Type B pancreatic cell (in vitro differentiated cells): ENCODE data around the gene XPO6. TPM values are rescaled to one million over a fixed set of nuclear protein-coding genes. Genes with fewer than 3 reads are reported as not detected.

ENCODE experiments used
- DNase-seq: peaks from one replicate; pipeline ENCODE4 v3.0.0; 2021; ENCODE audit warnings: mixed read lengths; ENCODE audit not compliant: unreplicated experiment; ENCODE audit errors: extremely low spot score
- H3K27ac Mint-ChIP-seq: 2 replicates; pipeline ENCODE4 v1.8.0; 2021; ENCODE audit warnings: mild to moderate bottlenecking, mixed read lengths
- H3K27me3 Mint-ChIP-seq: 2 replicates; pipeline ENCODE4 v1.8.0; 2021; ENCODE audit warnings: mixed read lengths
- H3K36me3 Mint-ChIP-seq: 2 replicates; pipeline ENCODE4 v1.8.0; 2021; ENCODE audit warnings: mixed read lengths
- H3K4me1 Mint-ChIP-seq: one replicate; pipeline ENCODE4 v1.8.0; 2021; ENCODE audit warnings: mixed read lengths; ENCODE audit not compliant: unreplicated experiment
- H3K4me3 Mint-ChIP-seq: 2 replicates; pipeline ENCODE4 v1.8.0; 2021; ENCODE audit warnings: mild to moderate bottlenecking, mixed read lengths
- H3K9me3 Mint-ChIP-seq: 2 replicates; pipeline ENCODE4 v1.8.0; 2021; ENCODE audit warnings: mixed read lengths
- CTCF ChIP-seq: fragments of 200-600 bp; sonication (generic); conservative IDR thresholded peaks from 2 replicates; pipeline ENCODE4 v1.5.0; 2021; ENCODE audit warnings: antibody characterized with exemption, mild to moderate bottlenecking
- total RNA-seq: library from RNA; stranded (reverse); gene quantifications from 2 replicates; pipeline ENCODE4 v1.2.1, GENCODE V29; 2021; ENCODE audit warnings: low replicate concordance

The XPO6 gene
- total RNA-seq, 1 donor from 2014 or later: 111 TPM

GRCh38 chr16:28166394-28167208, 45.2 kb downstream of the XPO6 start:
- Mint-ChIP-seq H3K27ac (no peak overlapping the region), H3K27me3 (no peaks in the 10 kb centered on the region), H3K9me3 (no peaks in the 10 kb centered on the region), H3K36me3 (peaks cover 26% of the 10 kb centered on the region), H3K4me3 (no peak overlapping the region), H3K4me1 (peaks cover 4% of the 10 kb centered on the region)
- no peak for DNase-seq
- no peak for TF ChIP-seq CTCF

- DNase-seq: no peak
- peaks cover 4% of the 10 kb centered on the region for H3K4me1 Mint-ChIP-seq
- no peak for TF ChIP-seq CTCF
- no peaks in the 10 kb centered on the region for H3K9me3 Mint-ChIP-seq
- peaks cover 30% of the 10 kb centered on the region for H3K36me3 Mint-ChIP-seq
- H3K4me3 Mint-ChIP-seq: no peak overlapping the region
- H3K27me3 Mint-ChIP-seq: no peaks in the 10 kb centered on the region
- H3K27ac Mint-ChIP-seq: no peak overlapping the region
These were observed 46.2 kb downstream of the XPO6 start for GRCh38 chr16:28165598-28165997.

DNA sequence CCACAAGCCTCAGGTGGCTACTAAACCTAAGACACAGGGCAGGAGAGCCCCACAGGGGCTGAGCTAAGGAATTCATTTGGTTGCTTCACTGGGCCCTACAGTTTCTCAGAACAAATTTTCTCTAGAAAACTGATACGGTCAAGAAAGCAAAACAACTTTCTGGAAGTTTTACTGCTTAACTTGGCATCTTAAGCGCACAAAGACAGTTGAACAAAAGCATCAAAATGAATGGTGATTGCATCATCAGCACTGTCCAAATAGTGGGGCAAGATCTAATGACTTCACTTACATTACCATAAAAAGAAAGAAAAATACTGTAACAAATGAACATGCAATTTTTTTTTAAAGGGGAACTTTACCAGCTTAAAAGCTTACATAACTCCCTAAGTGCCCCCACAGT, 47.6 kb downstream of the XPO6 start:
- TF ChIP-seq CTCF: no peak
- Mint-ChIP-seq H3K9me3 (no peaks in the 10 kb centered on the region), H3K4me1 (peaks cover 10% of the 10 kb centered on the region), H3K4me3 (no peak overlapping the region), H3K36me3 (peaks cover 36% of the 10 kb centered on the region), H3K27ac (no peak overlapping the region), H3K27me3 (no peaks in the 10 kb centered on the region)
- no peak for DNase-seq

- Mint-ChIP-seq H3K27ac (no peak overlapping the region), H3K4me3 (no peak overlapping the region), H3K4me1 (peaks cover 10% of the 10 kb centered on the region), H3K9me3 (no peaks in the 10 kb centered on the region), H3K27me3 (no peaks in the 10 kb centered on the region), H3K36me3 (peaks cover 33% of the 10 kb centered on the region)
- no peak for TF ChIP-seq CTCF
- DNase-seq: no peak
These were observed 48.1 kb downstream of the XPO6 start for GRCh38 chr16:28163699-28164098.

GRCh38 chr16:28162326-28162877, 49.4 kb downstream of the XPO6 start:
- no peak for DNase-seq
- peaks cover 10% of the 10 kb centered on the region for H3K4me1 Mint-ChIP-seq
- TF ChIP-seq CTCF: no peak
- no peak overlapping the region for H3K27ac Mint-ChIP-seq
- H3K4me3 Mint-ChIP-seq: no peak overlapping the region
- H3K27me3 Mint-ChIP-seq: no peaks in the 10 kb centered on the region
- H3K36me3 Mint-ChIP-seq: peaks cover 30% of the 10 kb centered on the region
- no peaks in the 10 kb centered on the region for H3K9me3 Mint-ChIP-seq
